Right atrium auricular region (tissue), 2 donors: ENCODE measurements around the gene NEK6. TPM values are rescaled to one million over a fixed set of nuclear protein-coding genes. Genes with fewer than 3 reads are reported as not detected.

Experiments
- DNase-seq: peaks from one replicate; pipeline ENCODE4 v3.0.0-alpha.2; 2019; ENCODE audit warnings: low spot score
- H3K27ac ChIP-seq, 2 donors: fragments of 200-600 bp; sonication (generic); 1 replicate in 1 of 2; 2 replicates in 1 of 2; pipeline ENCODE4 v1.5.1; 2016 to 2019
- H3K27me3 ChIP-seq, 2 donors: fragments of 200-600 bp; sonication (generic); one replicate each; pipeline versions ENCODE4 v1.5.1 to v1.6.0; 2017 to 2019
- H3K36me3 ChIP-seq: fragments of 200-600 bp; sonication (generic); one replicate; pipeline ENCODE4 v1.5.1; 2016
- H3K4me1 ChIP-seq, 2 donors: fragments of 200-600 bp; sonication (generic); one replicate each; pipeline versions ENCODE4 v1.5.1 to v1.6.0; 2017 to 2019
- H3K4me3 ChIP-seq, 2 donors: fragments of 200-600 bp; sonication (generic); 1 replicate in 1 of 2; 2 replicates in 1 of 2; pipeline ENCODE4 v1.5.1; 2017 to 2019; ENCODE audit warnings: mild to moderate bottlenecking in 1 of 2, moderate library complexity in 1 of 2
- H3K9me3 ChIP-seq, 2 donors: fragments of 200-600 bp; sonication (generic); one replicate each; pipeline ENCODE4 v1.5.1; 2019
- total RNA-seq, 2 donors: library from RNA; depleted of rRNA; stranded (reverse); fragments of >200 nt; gene quantifications; one replicate each; pipeline ENCODE4 v1.1.0, GENCODE V29; 2016
- TF ChIP-seq, protein P1 (sequence below), 2 donors: fragments of 200-600 bp; sonication (generic); IDR thresholded peaks; one replicate each; pipeline ENCODE4 v1.5.1; 2019; ENCODE audit warnings: antibody characterized with exemption in 2 of 2

NEK6 gene
- total RNA-seq, 2 donors from 2014 or later, result 9.2 to 9.7 TPM

DNA sequence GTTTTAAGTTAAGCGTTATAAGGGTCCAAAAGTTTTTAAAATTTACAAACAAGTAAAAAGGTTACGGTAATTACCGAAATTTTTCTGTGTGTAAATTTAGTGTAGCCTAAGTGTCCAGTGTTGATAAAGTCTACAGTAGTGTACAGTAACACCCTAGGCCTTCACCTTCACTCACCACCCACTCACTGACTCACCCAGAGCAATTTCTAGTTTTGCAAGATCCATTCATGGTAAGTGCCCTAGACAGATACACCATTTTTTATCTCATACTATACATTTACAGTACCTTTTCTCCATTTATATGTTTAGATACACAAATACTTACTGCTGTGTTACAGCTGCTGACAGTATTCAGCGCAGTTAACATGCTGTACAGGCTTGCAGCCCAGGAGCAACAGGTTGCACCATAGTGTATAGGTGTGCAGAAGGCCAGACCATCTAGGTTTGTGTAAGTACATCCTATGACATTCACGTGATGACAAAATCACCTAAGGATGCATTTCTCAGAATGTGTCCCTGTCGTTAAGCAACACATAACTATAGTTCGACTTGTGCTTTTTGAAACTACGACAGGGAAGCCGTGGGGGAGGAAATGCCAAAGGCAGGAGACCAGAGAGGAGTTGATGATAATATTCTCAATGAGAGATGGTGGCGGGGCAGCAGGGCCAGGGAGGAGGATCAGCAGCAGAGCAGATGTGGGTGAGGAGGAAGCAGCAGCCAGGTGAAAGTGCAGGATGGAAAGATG lies 108.9 kb downstream of the NEK6 start:
- Histone ChIP-seq H3K27ac (no peak overlapping the region), H3K36me3 (peaks cover 4% of the 10 kb centered on the region), H3K9me3 (no peaks in the 10 kb centered on the region), H3K4me3 (no peak overlapping the region), H3K27me3 (no peaks in the 10 kb centered on the region), H3K4me1 (peaks cover 0 to 29% of the 10 kb centered on the region in 2 donors)
- TF ChIP-seq, protein P1, sequence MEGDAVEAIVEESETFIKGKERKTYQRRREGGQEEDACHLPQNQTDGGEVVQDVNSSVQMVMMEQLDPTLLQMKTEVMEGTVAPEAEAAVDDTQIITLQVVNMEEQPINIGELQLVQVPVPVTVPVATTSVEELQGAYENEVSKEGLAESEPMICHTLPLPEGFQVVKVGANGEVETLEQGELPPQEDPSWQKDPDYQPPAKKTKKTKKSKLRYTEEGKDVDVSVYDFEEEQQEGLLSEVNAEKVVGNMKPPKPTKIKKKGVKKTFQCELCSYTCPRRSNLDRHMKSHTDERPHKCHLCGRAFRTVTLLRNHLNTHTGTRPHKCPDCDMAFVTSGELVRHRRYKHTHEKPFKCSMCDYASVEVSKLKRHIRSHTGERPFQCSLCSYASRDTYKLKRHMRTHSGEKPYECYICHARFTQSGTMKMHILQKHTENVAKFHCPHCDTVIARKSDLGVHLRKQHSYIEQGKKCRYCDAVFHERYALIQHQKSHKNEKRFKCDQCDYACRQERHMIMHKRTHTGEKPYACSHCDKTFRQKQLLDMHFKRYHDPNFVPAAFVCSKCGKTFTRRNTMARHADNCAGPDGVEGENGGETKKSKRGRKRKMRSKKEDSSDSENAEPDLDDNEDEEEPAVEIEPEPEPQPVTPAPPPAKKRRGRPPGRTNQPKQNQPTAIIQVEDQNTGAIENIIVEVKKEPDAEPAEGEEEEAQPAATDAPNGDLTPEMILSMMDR (IDR thresholded peaks at IDR 0.05), result no peak
- no peak for DNase-seq

DNA sequence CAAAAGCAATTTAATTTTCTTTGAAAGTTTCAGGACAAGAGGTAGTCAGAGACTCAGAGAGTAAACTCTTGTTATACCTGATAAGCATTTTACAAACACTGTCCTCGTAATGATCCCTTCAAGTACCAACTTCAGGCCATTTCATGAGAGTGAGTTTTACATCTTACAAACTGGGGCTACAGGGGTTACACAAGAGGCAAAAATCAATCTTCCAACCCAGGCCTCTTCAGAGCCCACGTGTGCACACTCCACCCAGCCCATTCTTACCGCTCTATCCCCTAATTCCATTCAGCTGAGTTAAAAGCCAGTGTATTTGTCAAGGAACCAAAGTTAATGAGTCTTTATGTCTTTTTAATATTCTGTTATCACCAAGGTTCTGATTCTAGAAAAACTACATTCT lies 110.9 kb downstream of the NEK6 start:
- Histone ChIP-seq H3K36me3 (peaks cover 4% of the 10 kb centered on the region), H3K4me1 (peaks cover 0 to 25% of the 10 kb centered on the region in 2 donors), H3K27ac (no peak overlapping the region), H3K27me3 (no peaks in the 10 kb centered on the region), H3K4me3 (no peak overlapping the region), H3K9me3 (no peaks in the 10 kb centered on the region)
- DNase-seq, result no peak
- TF ChIP-seq, protein P1 (IDR thresholded peaks at IDR 0.05), result no peak

DNA sequence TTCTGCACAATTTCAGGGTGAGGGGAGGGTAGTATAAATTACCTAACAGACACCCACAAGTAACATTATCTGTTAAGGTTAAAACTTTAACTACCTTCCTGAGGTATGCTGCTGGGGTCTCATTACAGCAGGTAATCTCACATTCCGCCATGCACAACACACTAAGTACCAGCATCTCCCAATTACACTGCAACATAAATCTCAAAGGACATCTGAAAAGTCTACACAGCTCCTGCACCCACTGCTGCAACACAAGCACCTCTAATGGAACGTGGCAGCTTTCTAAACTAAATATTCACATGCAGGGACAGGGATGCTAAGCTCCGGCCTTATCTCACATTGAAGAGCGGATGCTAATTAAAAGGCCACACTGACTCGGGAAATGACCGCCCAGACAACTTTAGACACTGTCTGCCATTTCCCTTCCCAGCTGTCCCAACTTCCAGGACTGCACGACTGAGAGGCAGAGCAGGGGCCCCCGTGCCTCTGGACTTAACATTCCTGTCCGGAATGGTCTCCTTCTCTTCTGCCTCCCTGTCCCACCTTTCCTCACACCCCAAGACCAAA lies 111.6 kb downstream of the NEK6 start:
- DNase-seq, result no peak
- Histone ChIP-seq H3K9me3 (no peaks in the 10 kb centered on the region), H3K36me3 (no peaks in the 10 kb centered on the region), H3K27me3 (no peaks in the 10 kb centered on the region), H3K4me3 (no peak overlapping the region), H3K27ac (no peak overlapping the region), H3K4me1 (peaks cover 0 to 25% of the 10 kb centered on the region in 2 donors)
- TF ChIP-seq, protein P1 (IDR thresholded peaks at IDR 0.05), result no peak

DNA sequence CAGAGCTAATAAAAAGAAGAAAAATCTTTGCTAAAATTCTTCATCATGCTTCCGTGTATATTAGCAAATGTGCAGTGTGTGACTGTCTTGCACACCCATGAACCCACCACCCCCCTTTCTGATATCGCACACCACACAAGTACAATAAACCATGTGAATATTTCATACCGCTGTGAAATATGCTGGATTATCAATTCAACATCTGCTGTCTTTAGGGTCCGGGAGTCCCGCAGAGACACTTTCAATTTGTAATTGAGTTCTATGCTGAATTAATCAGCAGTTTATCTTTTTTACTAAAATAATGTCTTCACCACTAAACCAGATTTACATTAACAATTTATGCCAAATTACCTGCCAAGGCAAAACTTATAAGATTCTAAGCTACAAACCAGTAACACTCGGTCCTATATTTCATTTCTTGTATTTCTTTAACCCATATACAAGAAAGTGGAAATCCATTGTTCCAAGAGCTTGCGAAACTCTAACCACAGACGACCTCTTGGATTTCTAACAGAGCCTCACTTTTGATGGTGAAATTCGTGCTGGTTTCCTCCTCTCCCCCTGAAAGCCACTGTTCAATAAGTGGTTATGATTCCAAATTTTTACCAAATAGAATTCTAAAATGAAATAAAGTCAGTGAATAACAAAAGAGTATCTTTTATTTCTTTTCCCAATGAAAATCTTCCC lies 113.3 kb downstream of the NEK6 start:
- Histone ChIP-seq H3K4me1 (peaks cover 0 to 25% of the 10 kb centered on the region in 2 donors), H3K27ac (no peak overlapping the region), H3K9me3 (no peaks in the 10 kb centered on the region), H3K27me3 (no peaks in the 10 kb centered on the region), H3K4me3 (no peak overlapping the region), H3K36me3 (no peaks in the 10 kb centered on the region)
- TF ChIP-seq, protein P1 (IDR thresholded peaks at IDR 0.05), result no peak
- no peak for DNase-seq

DNA sequence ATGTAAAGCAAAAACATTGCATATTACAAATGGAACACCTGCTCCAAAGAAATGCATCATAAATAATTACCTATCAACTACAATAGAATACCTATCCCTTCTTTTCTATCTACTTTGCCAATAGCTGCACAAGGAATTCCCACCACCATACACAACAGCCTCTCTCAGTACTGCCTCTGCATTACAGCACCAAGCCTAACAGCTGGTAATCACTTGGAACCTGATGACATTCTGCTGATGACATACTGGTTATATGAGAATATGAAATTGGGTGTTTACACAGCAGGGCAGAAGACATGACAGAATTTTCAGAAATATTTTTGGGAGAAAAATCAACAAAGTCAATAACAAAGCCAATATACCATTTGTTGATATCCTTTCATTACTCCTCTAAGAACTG lies 114.3 kb downstream of the NEK6 start:
- DNase-seq, result no peak
- H3K27ac ChIP-seq, result no peak overlapping the region
- H3K4me1 ChIP-seq, result peaks cover 0 to 21% of the 10 kb centered on the region in 2 donors
- H3K27me3 ChIP-seq, result no peaks in the 10 kb centered on the region
- no peak overlapping the region for H3K4me3 ChIP-seq
- no peaks in the 10 kb centered on the region for H3K9me3 ChIP-seq
- TF ChIP-seq, protein P1 (IDR thresholded peaks at IDR 0.05), result no peak
- no peaks in the 10 kb centered on the region for H3K36me3 ChIP-seq
